Suprapubic skin (tissue), 4 donors: ENCODE data around the gene ERC2. TPM values are rescaled to one million over a fixed set of nuclear protein-coding genes. Genes with fewer than 3 reads are reported as not detected.

Source experiments
- DNase-seq, 2 donors: peaks; one replicate each; pipeline ENCODE4 v3.0.0-alpha.2; 2019; ENCODE audit warnings: low spot score in 2 of 2
- H3K27ac ChIP-seq: fragments of 200-600 bp; sonication (generic); one replicate; pipeline ENCODE4 v1.5.1; 2019
- H3K27me3 ChIP-seq: fragments of 200-600 bp; sonication (generic); one replicate; pipeline ENCODE4 v1.5.1; 2019
- H3K36me3 ChIP-seq: fragments of 200-600 bp; sonication (generic); one replicate; pipeline ENCODE4 v1.5.1; 2019
- H3K4me1 ChIP-seq: fragments of 200-600 bp; sonication (generic); one replicate; pipeline ENCODE4 v1.5.1; 2019
- H3K4me3 ChIP-seq: fragments of 200-600 bp; sonication (generic); one replicate; pipeline ENCODE4 v1.5.1; 2019; ENCODE audit warnings: mild to moderate bottlenecking
- H3K9me3 ChIP-seq: fragments of 200-600 bp; sonication (generic); one replicate; pipeline ENCODE4 v1.5.1; 2019
- EP300 ChIP-seq: sonication (generic); formaldehyde crosslinking; IDR thresholded peaks from one replicate; pipeline ENCODE4 v1.6.1; 2017; ENCODE audit warnings: antibody characterized with exemption
- POLR2A ChIP-seq, 2 donors: fragments of 450-650 bp; IDR thresholded peaks; one replicate each; pipeline ENCODE4 v1.6.1; 2017; ENCODE audit warnings: antibody characterized with exemption in 2 of 2, mild to moderate bottlenecking in 2 of 2, moderate library complexity in 2 of 2
- POLR2AphosphoS5 ChIP-seq, 3 donors: sonication (generic); formaldehyde crosslinking; IDR thresholded peaks; one replicate each; pipeline ENCODE4 v1.6.1; 2017; ENCODE audit warnings: antibody characterized with exemption in 3 of 3
- WGBS: methylation state at CpG from one replicate; pipeline ENCODE4 v1.1.5; 2018; 5-methylcytosine and 5-hydroxymethylcytosine counted together
- total RNA-seq, 4 donors: library from RNA; depleted of rRNA; stranded (reverse); fragments of >200 nt; gene quantifications; one replicate each; pipeline ENCODE4 v1.1.0, GENCODE V29; 2016
- TF ChIP-seq, protein P1 (sequence below), 2 donors: fragments of 200-600 bp in 1 of 2; fragments of 450-650 bp in 1 of 2; sonication (generic) in 1 of 2; IDR thresholded peaks; one replicate each; pipeline ENCODE4 v1.5.1; 2016 to 2019; ENCODE audit warnings: antibody characterized with exemption in 2 of 2, mild to moderate bottlenecking in 1 of 2, moderate library complexity in 1 of 2

ERC2 gene
- total RNA-seq, 4 donors from 2014 or later: 0.21 TPM; not detected in 3

DNA sequence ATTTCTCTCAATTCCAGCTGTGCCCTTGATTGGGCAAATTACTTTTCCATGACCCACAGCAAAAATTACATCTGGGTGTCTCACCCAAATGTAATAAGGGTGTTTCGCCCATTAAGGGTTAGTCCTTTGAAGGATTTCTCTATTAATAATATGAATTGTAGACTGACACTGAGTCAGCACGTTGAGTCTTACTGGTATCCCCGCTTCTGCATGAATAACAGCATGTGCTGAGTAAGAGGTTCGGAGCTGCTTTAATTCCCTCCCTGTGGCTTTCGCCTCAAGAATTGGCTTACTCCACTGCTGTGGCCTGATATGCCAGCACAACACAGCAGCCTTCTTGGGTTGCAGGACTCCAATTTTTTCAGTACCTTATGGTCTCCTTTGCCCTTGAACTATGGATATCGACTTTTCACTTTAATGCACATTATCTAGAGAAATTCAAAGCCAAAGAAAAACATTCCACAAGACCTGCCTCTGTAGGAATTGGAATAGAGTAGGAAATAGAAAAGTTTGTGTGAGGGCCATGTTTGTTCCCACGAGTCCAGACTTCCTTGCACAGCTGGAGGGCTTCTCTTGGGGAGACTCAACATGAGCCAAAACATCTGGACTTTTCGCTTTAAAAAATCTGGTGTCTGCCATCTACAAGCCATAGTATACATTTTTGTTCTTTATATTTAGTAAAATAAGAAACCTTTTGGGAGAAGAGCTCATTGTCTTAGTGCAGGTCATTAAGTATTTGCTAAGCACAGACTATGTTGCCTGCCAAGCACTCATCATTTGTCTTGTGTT, 20.7 kb upstream of the ERC2 start:
- Histone ChIP-seq H3K27me3 (peaks cover 14% of the 10 kb centered on the region), H3K9me3 (no peaks in the 10 kb centered on the region), H3K4me1 (no peaks in the 10 kb centered on the region), H3K4me3 (no peak overlapping the region), H3K27ac (no peak overlapping the region), H3K36me3 (no peaks in the 10 kb centered on the region)
- WGBS: 78% methylated on average over 8 of the region's 8 CpGs
- DNase-seq: no peak
- TF ChIP-seq POLR2A (IDR thresholded peaks at IDR 0.05) (no peak), POLR2AphosphoS5 (IDR thresholded peaks at IDR 0.05) (no peak), EP300 (no peak)
- TF ChIP-seq, protein P1, sequence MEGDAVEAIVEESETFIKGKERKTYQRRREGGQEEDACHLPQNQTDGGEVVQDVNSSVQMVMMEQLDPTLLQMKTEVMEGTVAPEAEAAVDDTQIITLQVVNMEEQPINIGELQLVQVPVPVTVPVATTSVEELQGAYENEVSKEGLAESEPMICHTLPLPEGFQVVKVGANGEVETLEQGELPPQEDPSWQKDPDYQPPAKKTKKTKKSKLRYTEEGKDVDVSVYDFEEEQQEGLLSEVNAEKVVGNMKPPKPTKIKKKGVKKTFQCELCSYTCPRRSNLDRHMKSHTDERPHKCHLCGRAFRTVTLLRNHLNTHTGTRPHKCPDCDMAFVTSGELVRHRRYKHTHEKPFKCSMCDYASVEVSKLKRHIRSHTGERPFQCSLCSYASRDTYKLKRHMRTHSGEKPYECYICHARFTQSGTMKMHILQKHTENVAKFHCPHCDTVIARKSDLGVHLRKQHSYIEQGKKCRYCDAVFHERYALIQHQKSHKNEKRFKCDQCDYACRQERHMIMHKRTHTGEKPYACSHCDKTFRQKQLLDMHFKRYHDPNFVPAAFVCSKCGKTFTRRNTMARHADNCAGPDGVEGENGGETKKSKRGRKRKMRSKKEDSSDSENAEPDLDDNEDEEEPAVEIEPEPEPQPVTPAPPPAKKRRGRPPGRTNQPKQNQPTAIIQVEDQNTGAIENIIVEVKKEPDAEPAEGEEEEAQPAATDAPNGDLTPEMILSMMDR (IDR thresholded peaks at IDR 0.05): no peak

DNA sequence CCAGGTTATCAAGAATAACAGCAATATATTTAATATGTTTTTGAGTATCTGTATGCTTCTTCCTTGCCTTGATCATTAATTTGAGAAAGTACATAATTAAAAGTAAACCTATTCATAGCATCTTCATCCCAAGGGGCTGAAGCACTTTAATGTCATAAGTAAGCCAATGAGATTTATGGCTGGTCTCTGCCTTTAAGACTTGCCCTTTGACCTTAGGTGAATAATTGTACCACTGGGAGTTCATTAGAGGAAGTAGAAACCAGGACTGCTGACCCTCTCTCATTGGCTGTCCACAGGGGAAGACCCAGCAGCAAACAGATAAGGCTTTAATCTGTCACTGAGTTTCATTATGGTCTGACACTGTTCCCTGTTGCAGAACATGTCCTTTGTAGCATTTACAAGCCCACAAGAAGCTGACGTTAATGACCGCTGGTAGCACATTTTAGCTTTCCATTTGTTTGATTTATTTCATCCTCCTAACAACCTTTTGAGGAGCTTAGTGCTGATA, 16.3 kb upstream of the ERC2 start:
- Histone ChIP-seq H3K27ac (no peak overlapping the region), H3K27me3 (peaks cover 22% of the 10 kb centered on the region), H3K36me3 (no peaks in the 10 kb centered on the region), H3K9me3 (no peaks in the 10 kb centered on the region), H3K4me1 (no peaks in the 10 kb centered on the region), H3K4me3 (no peak overlapping the region)
- 32% methylated on average over 2 of the region's 2 CpGs for WGBS
- no peak for DNase-seq
- TF ChIP-seq EP300 (no peak), POLR2A (IDR thresholded peaks at IDR 0.05) (no peak), POLR2AphosphoS5 (IDR thresholded peaks at IDR 0.05) (no peak)
- TF ChIP-seq, protein P1 (IDR thresholded peaks at IDR 0.05): no peak

DNA sequence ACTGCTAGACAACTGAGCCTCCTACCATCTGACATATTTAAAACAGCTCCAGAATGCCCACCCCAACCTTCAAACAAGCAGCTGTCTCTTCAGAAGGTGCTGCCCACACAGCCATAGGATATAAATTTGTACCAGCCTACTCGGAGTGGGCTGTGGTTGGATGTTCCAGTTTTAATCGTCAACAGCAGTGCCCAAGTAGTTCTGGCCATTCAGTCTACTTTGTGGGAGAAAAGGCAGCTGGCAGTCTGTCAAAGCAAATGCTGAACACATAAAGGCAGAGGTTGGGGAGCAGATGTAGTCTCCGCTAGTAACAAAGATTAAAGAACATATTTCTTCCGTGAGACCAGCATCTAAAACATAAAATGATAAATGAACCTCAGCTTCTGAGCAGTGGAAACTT, 15.9 kb upstream of the ERC2 start:
- 54% methylated on average over 4 of the region's 4 CpGs for WGBS
- Histone ChIP-seq H3K4me1 (no peaks in the 10 kb centered on the region), H3K36me3 (no peaks in the 10 kb centered on the region), H3K27me3 (peaks cover 22% of the 10 kb centered on the region), H3K27ac (no peak overlapping the region), H3K4me3 (no peak overlapping the region), H3K9me3 (no peaks in the 10 kb centered on the region)
- no peak for DNase-seq
- TF ChIP-seq, protein P1 (IDR thresholded peaks at IDR 0.05): no peak
- TF ChIP-seq POLR2AphosphoS5 (IDR thresholded peaks at IDR 0.05) (no peak), POLR2A (IDR thresholded peaks at IDR 0.05) (no peak), EP300 (no peak)

DNA sequence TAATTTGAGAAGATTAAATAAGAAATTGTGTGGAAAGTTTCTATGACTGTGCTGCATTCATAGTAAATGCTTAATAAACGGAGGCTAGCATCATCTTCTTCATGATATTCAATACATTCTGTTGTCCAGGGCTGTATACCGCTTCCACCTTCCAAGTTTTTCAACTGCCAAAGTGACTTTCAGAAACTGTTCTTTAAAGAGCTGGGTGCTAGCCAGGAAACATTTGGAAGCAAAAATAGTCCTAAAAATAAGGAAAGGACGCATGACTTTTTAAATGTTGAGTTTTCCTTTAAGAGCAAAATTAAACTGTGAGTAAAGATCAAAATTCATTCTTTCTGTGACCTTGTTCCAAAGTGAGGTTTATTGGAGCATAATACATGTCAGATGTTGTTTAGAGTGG, 9.4 kb upstream of the ERC2 start:
- no peaks in the 10 kb centered on the region for H3K36me3 ChIP-seq
- WGBS: 55% methylated on average over 3 of the region's 3 CpGs
- TF ChIP-seq POLR2AphosphoS5 (IDR thresholded peaks at IDR 0.05): no peak
- no peak for TF ChIP-seq POLR2A (IDR thresholded peaks at IDR 0.05)
- TF ChIP-seq, protein P1 (IDR thresholded peaks at IDR 0.05): no peak
- no peak overlapping the region for H3K27ac ChIP-seq
- H3K27me3 ChIP-seq: peaks cover 17% of the 10 kb centered on the region
- no peak overlapping the region for H3K4me3 ChIP-seq
- no peak for DNase-seq
- H3K4me1 ChIP-seq: no peaks in the 10 kb centered on the region
- H3K9me3 ChIP-seq: no peaks in the 10 kb centered on the region

DNA sequence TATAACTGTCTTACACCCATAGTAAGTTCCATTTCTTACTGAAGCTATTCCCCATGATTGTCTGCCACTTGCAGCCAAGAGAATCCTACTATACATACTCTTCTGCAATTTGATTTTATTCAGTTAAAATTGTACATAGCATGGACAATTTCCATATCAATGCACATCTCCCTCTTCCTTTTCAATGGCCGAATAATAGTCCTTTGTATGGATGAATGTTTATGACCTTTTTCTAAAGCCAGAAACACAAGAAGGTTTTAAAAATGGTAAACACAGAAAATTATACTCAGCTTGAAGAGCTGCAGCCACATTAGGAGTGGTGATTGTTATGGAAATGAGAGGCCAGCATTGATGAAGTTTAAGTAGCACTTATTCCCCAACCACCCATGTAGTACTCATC, 8.5 kb upstream of the ERC2 start:
- DNase-seq: no peak
- H3K4me3 ChIP-seq: no peak overlapping the region
- H3K27ac ChIP-seq: no peak overlapping the region
- peaks cover 21% of the 10 kb centered on the region for H3K27me3 ChIP-seq
- H3K9me3 ChIP-seq: no peaks in the 10 kb centered on the region
- 97% methylated on average over 1 of the region's 1 CpG for WGBS
- H3K36me3 ChIP-seq: no peaks in the 10 kb centered on the region
- no peaks in the 10 kb centered on the region for H3K4me1 ChIP-seq
- TF ChIP-seq POLR2AphosphoS5 (IDR thresholded peaks at IDR 0.05) (no peak), POLR2A (IDR thresholded peaks at IDR 0.05) (no peak), EP300 (no peak)
- TF ChIP-seq, protein P1 (IDR thresholded peaks at IDR 0.05): no peak
